SU-DHL-6 (cell line): ENCODE measurements around the gene GAPVD1.

Source experiments
- EZH2phosphoT487 ChIP-seq: fragments of 200-600 bp; sonication (generic), shearing (Covaris generic); conservative IDR thresholded peaks from 2 replicates; pipeline ENCODE4 v1.6.1; 2018; ENCODE audit warnings: mild to moderate bottlenecking, antibody characterized with exemption, low read length, moderate library complexity, mixed read lengths
- TF ChIP-seq, protein P1 (sequence below): fragments of 200-600 bp; sonication (generic); IDR thresholded peaks from one replicate; pipeline ENCODE4 v1.5.1; 2017; ENCODE audit warnings: antibody characterized with exemption, mild to moderate bottlenecking, low read length, moderate library complexity; ENCODE audit not compliant: insufficient read depth, poor library complexity, severe bottlenecking

DNA sequence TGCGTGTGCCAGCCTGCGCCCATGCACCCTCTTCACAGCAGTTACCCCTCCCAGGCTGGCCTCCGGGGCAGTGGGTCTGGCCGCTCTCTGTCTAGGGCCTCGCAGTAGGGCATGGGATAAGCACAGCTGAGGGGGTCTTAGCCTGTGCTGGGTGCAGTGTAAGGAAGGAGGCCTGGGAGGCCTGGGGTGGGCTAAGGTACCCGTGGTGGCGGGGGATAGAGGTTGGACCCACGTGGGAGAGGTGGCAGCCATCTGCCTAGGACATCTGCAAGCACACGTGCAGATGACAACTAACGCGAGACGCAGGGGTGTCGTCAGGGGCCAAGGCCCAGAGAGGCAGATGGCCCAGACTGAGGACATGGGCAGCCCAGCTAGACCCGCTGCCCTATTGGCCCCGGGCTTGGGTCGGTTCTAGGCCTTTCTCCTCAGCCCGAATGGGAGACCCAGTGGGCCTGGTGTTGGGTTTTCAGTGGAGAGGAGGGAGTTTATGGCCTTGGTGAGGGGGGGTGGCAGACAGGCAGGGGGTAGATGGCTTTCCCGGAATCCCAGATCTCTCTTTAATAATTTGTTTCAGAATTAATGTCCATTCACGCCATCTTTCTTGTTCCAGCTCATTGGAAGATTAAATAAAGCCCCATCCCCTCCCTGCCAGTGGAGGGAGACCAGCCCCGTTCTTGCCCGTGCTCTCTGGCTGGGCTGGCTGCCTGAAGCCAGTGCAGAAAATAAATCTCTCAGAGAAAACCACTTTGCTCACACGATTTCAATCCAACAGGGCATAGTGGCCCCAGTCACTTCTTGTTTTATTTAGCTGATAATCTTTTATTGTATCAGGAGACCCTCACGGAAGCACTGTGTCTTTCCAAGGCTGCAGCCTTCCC is 154.2 kb downstream of the GAPVD1 start:
- TF ChIP-seq, protein P1, sequence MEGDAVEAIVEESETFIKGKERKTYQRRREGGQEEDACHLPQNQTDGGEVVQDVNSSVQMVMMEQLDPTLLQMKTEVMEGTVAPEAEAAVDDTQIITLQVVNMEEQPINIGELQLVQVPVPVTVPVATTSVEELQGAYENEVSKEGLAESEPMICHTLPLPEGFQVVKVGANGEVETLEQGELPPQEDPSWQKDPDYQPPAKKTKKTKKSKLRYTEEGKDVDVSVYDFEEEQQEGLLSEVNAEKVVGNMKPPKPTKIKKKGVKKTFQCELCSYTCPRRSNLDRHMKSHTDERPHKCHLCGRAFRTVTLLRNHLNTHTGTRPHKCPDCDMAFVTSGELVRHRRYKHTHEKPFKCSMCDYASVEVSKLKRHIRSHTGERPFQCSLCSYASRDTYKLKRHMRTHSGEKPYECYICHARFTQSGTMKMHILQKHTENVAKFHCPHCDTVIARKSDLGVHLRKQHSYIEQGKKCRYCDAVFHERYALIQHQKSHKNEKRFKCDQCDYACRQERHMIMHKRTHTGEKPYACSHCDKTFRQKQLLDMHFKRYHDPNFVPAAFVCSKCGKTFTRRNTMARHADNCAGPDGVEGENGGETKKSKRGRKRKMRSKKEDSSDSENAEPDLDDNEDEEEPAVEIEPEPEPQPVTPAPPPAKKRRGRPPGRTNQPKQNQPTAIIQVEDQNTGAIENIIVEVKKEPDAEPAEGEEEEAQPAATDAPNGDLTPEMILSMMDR: no peak
- no peak for TF ChIP-seq EZH2phosphoT487
